ENCODE results near the gene SUN1. TPM values are rescaled to one million over a fixed set of nuclear protein-coding genes. Genes with fewer than 3 reads are reported as not detected.
A peak's percentile ranks its signal among the peaks of the same experiment; 100 is the strongest.

The SUN1 gene
- total RNA-seq, 1 experiment from 2014 or later = 158 TPM

DNA sequence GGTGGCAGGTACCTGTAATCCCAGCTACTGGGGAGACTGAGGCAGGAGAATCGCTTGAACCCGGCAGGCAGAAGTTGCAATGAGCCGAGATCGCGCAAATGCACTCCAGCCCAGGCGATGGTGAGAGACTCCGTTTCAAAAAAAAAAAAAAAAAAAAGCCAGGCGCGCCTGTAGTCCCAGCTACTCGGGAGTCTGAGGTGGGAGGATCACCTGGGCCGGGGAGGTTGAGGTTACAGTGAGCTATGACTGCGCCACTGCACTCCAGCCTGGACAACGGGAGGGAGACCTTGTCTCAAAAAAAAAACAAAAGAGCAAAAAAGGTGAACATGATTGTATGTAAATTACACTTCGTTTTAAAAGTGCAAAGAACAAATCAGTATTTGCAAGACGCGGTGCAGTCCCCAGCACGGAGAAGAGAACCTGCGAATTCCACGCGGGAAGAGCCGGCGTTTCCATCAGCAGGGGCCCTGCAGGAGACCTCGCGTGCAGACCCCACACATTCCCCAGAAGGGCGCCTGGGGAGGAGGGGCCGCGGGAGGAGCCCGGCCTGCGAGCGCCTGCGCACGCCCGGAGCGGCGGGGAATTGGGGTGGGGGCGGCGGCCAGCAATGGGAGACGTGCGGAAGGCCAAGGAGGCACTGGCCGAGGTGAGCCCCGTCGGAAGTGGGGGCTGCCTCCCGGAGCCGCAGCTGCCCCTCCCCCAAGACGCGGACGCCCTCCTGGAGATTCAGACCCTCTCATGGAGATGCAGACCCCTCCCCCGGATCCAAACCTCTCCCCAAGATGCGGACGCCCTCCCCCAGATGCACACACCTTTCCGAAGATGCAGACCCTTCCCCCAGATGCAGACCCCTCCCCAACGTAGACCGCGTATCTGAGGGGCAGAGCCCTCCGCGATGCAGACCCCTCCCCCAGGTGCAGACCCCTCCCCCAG, 16.7 kb upstream of the SUN1 start (continued):
- TF ChIP-seq, protein P1, sequence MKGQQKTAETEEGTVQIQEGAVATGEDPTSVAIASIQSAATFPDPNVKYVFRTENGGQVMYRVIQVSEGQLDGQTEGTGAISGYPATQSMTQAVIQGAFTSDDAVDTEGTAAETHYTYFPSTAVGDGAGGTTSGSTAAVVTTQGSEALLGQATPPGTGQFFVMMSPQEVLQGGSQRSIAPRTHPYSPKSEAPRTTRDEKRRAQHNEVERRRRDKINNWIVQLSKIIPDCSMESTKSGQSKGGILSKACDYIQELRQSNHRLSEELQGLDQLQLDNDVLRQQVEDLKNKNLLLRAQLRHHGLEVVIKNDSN (CRISPR knock-in tag; IDR thresholded peaks at IDR 0.05) = 0 out of 2 replicates have a peak, but pooled peaks have one; percentile 23
- TF ChIP-seq KAT7 (CRISPR knock-in tag; IDR thresholded peaks at IDR 0.05; ENCODE audit: borderline replicate concordance) (no peak), ELF4 (CRISPR knock-in tag; IDR thresholded peaks at IDR 0.05; ENCODE audit: low read depth) (no peak), JAZF1 (CRISPR knock-in tag; IDR thresholded peaks at IDR 0.05) (no peak), ZNF138 (CRISPR knock-in tag; conservative IDR thresholded peaks at IDR 0.05) (no peak), ETV6 (CRISPR knock-in tag; IDR thresholded peaks at IDR 0.05) (peak; percentile 52; the same call in 1 of the 2 replicates), OVOL2 (CRISPR knock-in tag; IDR thresholded peaks at IDR 0.05; ENCODE audit: borderline replicate concordance) (no peak), NR3C1 (CRISPR knock-in tag; conservative IDR thresholded peaks at IDR 0.05; ENCODE audit: low read depth) (no peak), SP1 (CRISPR knock-in tag; conservative IDR thresholded peaks at IDR 0.05) (peak; percentile 77), TP53 (CRISPR knock-in tag; IDR thresholded peaks at IDR 0.05) (no peak)
- TF ChIP-seq, protein P2, sequence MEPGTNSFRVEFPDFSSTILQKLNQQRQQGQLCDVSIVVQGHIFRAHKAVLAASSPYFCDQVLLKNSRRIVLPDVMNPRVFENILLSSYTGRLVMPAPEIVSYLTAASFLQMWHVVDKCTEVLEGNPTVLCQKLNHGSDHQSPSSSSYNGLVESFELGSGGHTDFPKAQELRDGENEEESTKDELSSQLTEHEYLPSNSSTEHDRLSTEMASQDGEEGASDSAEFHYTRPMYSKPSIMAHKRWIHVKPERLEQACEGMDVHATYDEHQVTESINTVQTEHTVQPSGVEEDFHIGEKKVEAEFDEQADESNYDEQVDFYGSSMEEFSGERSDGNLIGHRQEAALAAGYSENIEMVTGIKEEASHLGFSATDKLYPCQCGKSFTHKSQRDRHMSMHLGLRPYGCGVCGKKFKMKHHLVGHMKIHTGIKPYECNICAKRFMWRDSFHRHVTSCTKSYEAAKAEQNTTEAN (CRISPR knock-in tag; IDR thresholded peaks at IDR 0.05) = 0 out of 2 replicates have a peak, but pooled peaks have one; percentile 19
- TF ChIP-seq, protein P3, sequence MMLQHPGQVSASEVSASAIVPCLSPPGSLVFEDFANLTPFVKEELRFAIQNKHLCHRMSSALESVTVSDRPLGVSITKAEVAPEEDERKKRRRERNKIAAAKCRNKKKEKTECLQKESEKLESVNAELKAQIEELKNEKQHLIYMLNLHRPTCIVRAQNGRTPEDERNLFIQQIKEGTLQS (CRISPR knock-in tag; conservative IDR thresholded peaks at IDR 0.05) = no peak
- TF ChIP-seq, protein P4, sequence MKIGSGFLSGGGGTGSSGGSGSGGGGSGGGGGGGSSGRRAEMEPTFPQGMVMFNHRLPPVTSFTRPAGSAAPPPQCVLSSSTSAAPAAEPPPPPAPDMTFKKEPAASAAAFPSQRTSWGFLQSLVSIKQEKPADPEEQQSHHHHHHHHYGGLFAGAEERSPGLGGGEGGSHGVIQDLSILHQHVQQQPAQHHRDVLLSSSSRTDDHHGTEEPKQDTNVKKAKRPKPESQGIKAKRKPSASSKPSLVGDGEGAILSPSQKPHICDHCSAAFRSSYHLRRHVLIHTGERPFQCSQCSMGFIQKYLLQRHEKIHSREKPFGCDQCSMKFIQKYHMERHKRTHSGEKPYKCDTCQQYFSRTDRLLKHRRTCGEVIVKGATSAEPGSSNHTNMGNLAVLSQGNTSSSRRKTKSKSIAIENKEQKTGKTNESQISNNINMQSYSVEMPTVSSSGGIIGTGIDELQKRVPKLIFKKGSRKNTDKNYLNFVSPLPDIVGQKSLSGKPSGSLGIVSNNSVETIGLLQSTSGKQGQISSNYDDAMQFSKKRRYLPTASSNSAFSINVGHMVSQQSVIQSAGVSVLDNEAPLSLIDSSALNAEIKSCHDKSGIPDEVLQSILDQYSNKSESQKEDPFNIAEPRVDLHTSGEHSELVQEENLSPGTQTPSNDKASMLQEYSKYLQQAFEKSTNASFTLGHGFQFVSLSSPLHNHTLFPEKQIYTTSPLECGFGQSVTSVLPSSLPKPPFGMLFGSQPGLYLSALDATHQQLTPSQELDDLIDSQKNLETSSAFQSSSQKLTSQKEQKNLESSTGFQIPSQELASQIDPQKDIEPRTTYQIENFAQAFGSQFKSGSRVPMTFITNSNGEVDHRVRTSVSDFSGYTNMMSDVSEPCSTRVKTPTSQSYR (CRISPR knock-in tag; IDR thresholded peaks at IDR 0.05) = peak; percentile 64; the same call in 1 of the 2 replicates

DNA sequence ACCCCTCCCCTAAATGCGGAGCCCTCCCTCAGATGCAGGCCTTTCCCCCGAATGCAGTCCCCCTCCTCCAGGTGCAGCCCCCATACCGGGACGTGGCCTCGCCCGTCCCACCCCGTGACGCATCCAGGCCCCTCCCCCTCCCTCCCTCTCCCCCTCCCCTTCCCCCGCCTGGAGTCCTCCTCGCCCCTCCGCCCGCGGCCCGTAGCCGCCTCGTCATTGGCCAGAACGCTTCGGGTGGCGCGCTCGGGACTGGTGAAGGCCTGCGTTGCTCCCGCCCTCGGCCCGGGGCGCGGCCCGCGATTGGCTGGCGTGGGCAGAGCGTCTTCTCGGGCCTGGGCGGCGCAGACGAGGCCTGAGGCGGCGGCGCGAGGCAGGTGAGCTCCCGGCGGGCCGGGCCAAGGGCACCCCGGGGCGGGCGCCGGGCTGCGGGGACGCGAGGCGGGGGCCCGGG, 16.0 kb upstream of the SUN1 start:
- POLR2A ChIA-PET = interaction anchor here (0.5 to 1.5 kb wide), 4 partner anchors 29 to 367 kb away, joined by 3 to 6 read pairs (median 4); no protein-coding TSS in a partner anchor
- no peak overlapping the region for H3K27ac Mint-ChIP-seq

More for the DNA sequence above, 16.0 kb upstream of the SUN1 start:
- H3K36me3 Mint-ChIP-seq = peaks cover 11% of the 10 kb centered on the region; the same call in 1 of the 2 replicates
- CTCF ChIA-PET = interaction anchor here (0.5 to 2.4 kb wide), 8 partner anchors 16 to 695 kb away, joined by 3 to 10 read pairs (median 6); partner anchors contain the start of gene SUN1
- DNase-seq (ENCODE audit: low spot score) (peak; percentile 98), ATAC-seq (peak; percentile 89)
- peak overlapping the region; percentile 87 for H3K4me3 Mint-ChIP-seq
- no peaks in the 10 kb centered on the region for H3K9me3 Mint-ChIP-seq
- H3K4me1 Mint-ChIP-seq = peaks cover 54% of the 10 kb centered on the region
- no peaks in the 10 kb centered on the region for H3K27me3 Mint-ChIP-seq (ENCODE audit: low read depth)
- TF ChIP-seq SP1 (CRISPR knock-in tag; conservative IDR thresholded peaks at IDR 0.05) (peak; percentile 16; the same call in 1 of the 2 replicates), JUN (CRISPR knock-in tag; IDR thresholded peaks at IDR 0.05) (0 out of 2 replicates have a peak, but pooled peaks have one; percentile 0), OVOL2 (CRISPR knock-in tag; IDR thresholded peaks at IDR 0.05; ENCODE audit: borderline replicate concordance) (no peak), EMX1 (CRISPR knock-in tag; IDR thresholded peaks at IDR 0.05) (no peak), NFYB (CRISPR knock-in tag; conservative IDR thresholded peaks at IDR 0.05; ENCODE audit: low read depth) (peak; percentile 88)
- TF ChIP-seq, protein P1 (CRISPR knock-in tag; IDR thresholded peaks at IDR 0.05) = no peak
- TF ChIP-seq, protein P5, sequence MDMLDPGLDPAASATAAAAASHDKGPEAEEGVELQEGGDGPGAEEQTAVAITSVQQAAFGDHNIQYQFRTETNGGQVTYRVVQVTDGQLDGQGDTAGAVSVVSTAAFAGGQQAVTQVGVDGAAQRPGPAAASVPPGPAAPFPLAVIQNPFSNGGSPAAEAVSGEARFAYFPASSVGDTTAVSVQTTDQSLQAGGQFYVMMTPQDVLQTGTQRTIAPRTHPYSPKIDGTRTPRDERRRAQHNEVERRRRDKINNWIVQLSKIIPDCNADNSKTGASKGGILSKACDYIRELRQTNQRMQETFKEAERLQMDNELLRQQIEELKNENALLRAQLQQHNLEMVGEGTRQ (CRISPR knock-in tag; IDR thresholded peaks at IDR 0.05) = peak; percentile 32; the same call in 1 of the 2 replicates
- TF ChIP-seq, protein P4 (CRISPR knock-in tag; IDR thresholded peaks at IDR 0.05) = no peak
